IgD-negative memory B cell (primary cell): ENCODE measurements around the gene GUK1. TPM values are rescaled to one million over a fixed set of nuclear protein-coding genes. Genes with fewer than 3 reads are reported as not detected.

Experiments used
- H3K27ac Mint-ChIP-seq, 3 donors: one replicate each; pipeline ENCODE4 v1.8.0; 2020 to 2022; ENCODE audit warnings: mild to moderate bottlenecking in 3 of 3, mixed read lengths in 3 of 3, moderate library complexity in 1 of 3
- H3K27me3 Mint-ChIP-seq: one replicate; pipeline ENCODE4 v1.8.0; 2021; ENCODE audit warnings: mixed read lengths
- H3K36me3 Mint-ChIP-seq: one replicate; pipeline ENCODE4 v1.8.0; 2020; ENCODE audit warnings: mild to moderate bottlenecking, mixed read lengths
- H3K4me1 Mint-ChIP-seq, 3 donors: one replicate each; pipeline ENCODE4 v1.8.0; 2020 to 2022; ENCODE audit warnings: mixed read lengths in 3 of 3, mild to moderate bottlenecking in 1 of 3
- H3K4me3 Mint-ChIP-seq, 4 donors: one replicate each; pipeline ENCODE4 v1.8.0; 2020 to 2022; ENCODE audit warnings: mild to moderate bottlenecking in 4 of 4, mixed read lengths in 4 of 4, moderate library complexity in 3 of 4
- H3K9me3 Mint-ChIP-seq, 3 donors: one replicate each; pipeline ENCODE4 v1.8.0; 2020 to 2021; ENCODE audit warnings: mixed read lengths in 3 of 3, mild to moderate bottlenecking in 1 of 3
- polyA plus RNA-seq: library from polyadenylated mRNA; unstranded; fragments of 300-500 nt; fragmentation: Illumina TruSeq; gene quantifications from one replicate; pipeline ENCODE4 v1.2.3, GENCODE V29; 2021

Gene GUK1
- polyA plus RNA-seq: 250 TPM

- Mint-ChIP-seq H3K36me3 (no peaks in the 10 kb centered on the region), H3K27ac (peak within 1 kb of the TSS; percentile 88 to 100 (median 99)), H3K9me3 (no peaks in the 10 kb centered on the region), H3K4me3 (peak within 1 kb of the TSS; percentile 84 to 98 (median 96)), H3K27me3 (peaks cover 2% of the 10 kb centered on the region), H3K4me1 (peaks cover 7 to 38% (median 30%) of the 10 kb centered on the region in 3 donors)
These were observed at the start of gene GUK1 for GRCh38 chr1:228139931-228140723. GUK1 (plus strand) TSS chr1:228140279; CDS start chr1:228140303, 24 bp downstream.

GRCh38 chr1:228090613-228091081 lies 49.4 kb upstream of the GUK1 start:
- peak overlapping the region in 2 of 3 donors; percentile 5 to 63 for H3K27ac Mint-ChIP-seq
- H3K36me3 Mint-ChIP-seq: peaks cover 9% of the 10 kb centered on the region

GRCh38 chr1:228091084-228091483 lies 49.0 kb upstream of the GUK1 start:
- peak overlapping the region in 2 of 4 donors; percentile 30 to 78 for H3K4me3 Mint-ChIP-seq
- peaks cover 9% of the 10 kb centered on the region for H3K36me3 Mint-ChIP-seq
- H3K9me3 Mint-ChIP-seq: peaks cover 3 to 7% (median 3%) of the 10 kb centered on the region in 3 donors
- no peaks in the 10 kb centered on the region for H3K27me3 Mint-ChIP-seq
- H3K4me1 Mint-ChIP-seq: peaks cover 55 to 69% (median 65%) of the 10 kb centered on the region in 3 donors
- peak overlapping the region in 2 of 3 donors; percentile 63 to 89 for H3K27ac Mint-ChIP-seq

More at GRCh38 chr1:228090613-228091081, 49.4 kb upstream of the GUK1 start:
- H3K4me1 Mint-ChIP-seq: peaks cover 53 to 70% (median 67%) of the 10 kb centered on the region in 3 donors
- peak overlapping the region in 3 of 4 donors; percentile 30 to 78 (median 77) for H3K4me3 Mint-ChIP-seq
- peaks cover 3 to 7% (median 3%) of the 10 kb centered on the region in 3 donors for H3K9me3 Mint-ChIP-seq
- no peaks in the 10 kb centered on the region for H3K27me3 Mint-ChIP-seq

GRCh38 chr1:228092342-228093049 lies 47.6 kb upstream of the GUK1 start:
- Mint-ChIP-seq H3K9me3 (peaks cover 3 to 7% (median 3%) of the 10 kb centered on the region in 3 donors), H3K4me1 (peaks cover 43 to 59% (median 55%) of the 10 kb centered on the region in 3 donors), H3K27ac (peak overlapping the region in 2 of 3 donors; percentile 7 to 63), H3K36me3 (peaks cover 9% of the 10 kb centered on the region), H3K27me3 (no peaks in the 10 kb centered on the region), H3K4me3 (peak overlapping the region in 1 of 4 donors; percentile 30)

- no peaks in the 10 kb centered on the region for H3K27me3 Mint-ChIP-seq
- H3K9me3 Mint-ChIP-seq: peaks cover 3 to 7% (median 3%) of the 10 kb centered on the region in 3 donors
- H3K4me1 Mint-ChIP-seq: peaks cover 35 to 51% (median 48%) of the 10 kb centered on the region in 3 donors
- no peak overlapping the region for H3K4me3 Mint-ChIP-seq
- peaks cover 5% of the 10 kb centered on the region for H3K36me3 Mint-ChIP-seq
- H3K27ac Mint-ChIP-seq: no peak overlapping the region
These were observed 46.8 kb upstream of the GUK1 start for GRCh38 chr1:228093050-228093906.

GRCh38 chr1:228094432-228095016 lies 45.6 kb upstream of the GUK1 start:
- peaks cover 3 to 7% (median 3%) of the 10 kb centered on the region in 3 donors for H3K9me3 Mint-ChIP-seq
- peaks cover 5% of the 10 kb centered on the region for H3K36me3 Mint-ChIP-seq
- H3K27ac Mint-ChIP-seq: peak overlapping the region in 2 of 3 donors; percentile 57 to 59
- no peaks in the 10 kb centered on the region for H3K27me3 Mint-ChIP-seq
- H3K4me3 Mint-ChIP-seq: no peak overlapping the region
- peaks cover 30 to 40% (median 39%) of the 10 kb centered on the region in 3 donors for H3K4me1 Mint-ChIP-seq

GRCh38 chr1:228095161-228095560 lies 44.9 kb upstream of the GUK1 start:
- Mint-ChIP-seq H3K4me1 (peaks cover 24 to 34% (median 33%) of the 10 kb centered on the region in 3 donors), H3K9me3 (peaks cover 3 to 7% (median 3%) of the 10 kb centered on the region in 3 donors), H3K4me3 (peak overlapping the region in 1 of 4 donors; percentile 5), H3K27ac (peak overlapping the region in 2 of 3 donors; percentile 57 to 90), H3K27me3 (no peaks in the 10 kb centered on the region), H3K36me3 (peaks cover 5% of the 10 kb centered on the region)

GRCh38 chr1:228095938-228096337 lies 44.1 kb upstream of the GUK1 start:
- Mint-ChIP-seq H3K4me3 (peak overlapping the region in 2 of 4 donors; percentile 51 to 60), H3K27me3 (no peaks in the 10 kb centered on the region), H3K36me3 (peaks cover 5% of the 10 kb centered on the region), H3K9me3 (peaks cover 3 to 7% (median 3%) of the 10 kb centered on the region in 3 donors), H3K4me1 (peaks cover 22 to 27% (median 27%) of the 10 kb centered on the region in 3 donors), H3K27ac (peak overlapping the region in 2 of 3 donors; percentile 68 to 90)

- H3K9me3 Mint-ChIP-seq: peaks cover 3 to 7% (median 3%) of the 10 kb centered on the region in 3 donors
- H3K27me3 Mint-ChIP-seq: no peaks in the 10 kb centered on the region
- H3K36me3 Mint-ChIP-seq: peaks cover 5% of the 10 kb centered on the region
- peaks cover 15 to 26% (median 24%) of the 10 kb centered on the region in 3 donors for H3K4me1 Mint-ChIP-seq
- H3K27ac Mint-ChIP-seq: peak overlapping the region in 1 of 3 donors; percentile 45
- peak overlapping the region in 1 of 4 donors; percentile 14 for H3K4me3 Mint-ChIP-seq
These were observed 43.4 kb upstream of the GUK1 start for GRCh38 chr1:228096416-228097332.

- peaks cover 3% of the 10 kb centered on the region for H3K36me3 Mint-ChIP-seq
These were observed 42.6 kb upstream of the GUK1 start for GRCh38 chr1:228097333-228098081.

GRCh38 chr1:228098323-228098931 lies 41.7 kb upstream of the GUK1 start:
- H3K4me3 Mint-ChIP-seq: peak overlapping the region in 1 of 4 donors; percentile 42
- H3K27me3 Mint-ChIP-seq: no peaks in the 10 kb centered on the region
- H3K9me3 Mint-ChIP-seq: peaks cover 3 to 7% (median 3%) of the 10 kb centered on the region in 3 donors
- H3K36me3 Mint-ChIP-seq: peaks cover 3% of the 10 kb centered on the region
- H3K27ac Mint-ChIP-seq: peak overlapping the region in 1 of 3 donors; percentile 53
- H3K4me1 Mint-ChIP-seq: peaks cover 10 to 24% (median 13%) of the 10 kb centered on the region in 3 donors

More at GRCh38 chr1:228097333-228098081, 42.6 kb upstream of the GUK1 start:
- Mint-ChIP-seq H3K9me3 (peaks cover 3 to 7% (median 3%) of the 10 kb centered on the region in 3 donors), H3K27me3 (no peaks in the 10 kb centered on the region), H3K4me1 (peaks cover 10 to 21% (median 17%) of the 10 kb centered on the region in 3 donors), H3K27ac (peak overlapping the region; percentile 3 to 53 (median 23)), H3K4me3 (peak overlapping the region in 2 of 4 donors; percentile 14 to 55)

GRCh38 chr1:228099331-228099732 lies 40.7 kb upstream of the GUK1 start:
- Mint-ChIP-seq H3K27ac (peak overlapping the region; percentile 23 to 62 (median 31)), H3K4me3 (peak overlapping the region in 1 of 4 donors; percentile 86)

More at GRCh38 chr1:228099331-228099732, 40.7 kb upstream of the GUK1 start:
- Mint-ChIP-seq H3K9me3 (peaks cover 3 to 7% (median 3%) of the 10 kb centered on the region in 3 donors), H3K27me3 (no peaks in the 10 kb centered on the region), H3K4me1 (peaks cover 10 to 22% (median 20%) of the 10 kb centered on the region in 3 donors), H3K36me3 (peaks cover 3% of the 10 kb centered on the region)
